HepG2 (cell line): ENCODE data around the gene ZNF492. TPM values are rescaled to one million over a fixed set of nuclear protein-coding genes. Genes with fewer than 3 reads are reported as not detected.

Experiments used
- AFF4 ChIP-seq: sonication (generic); formaldehyde crosslinking; IDR thresholded peaks from 2 replicates; pipeline ENCODE4 v1.4.0; 2020; ENCODE audit warnings: missing genetic modification reagents
- ARID4A ChIP-seq: sonication (generic); formaldehyde crosslinking; IDR thresholded peaks from 2 replicates; pipeline ENCODE4 v1.5.0; 2020; ENCODE audit warnings: mild to moderate bottlenecking, missing genetic modification reagents, borderline replicate concordance
- ZBTB8A ChIP-seq: sonication (generic); formaldehyde crosslinking; IDR thresholded peaks from 2 replicates; pipeline ENCODE4 v1.4.0; 2020; ENCODE audit warnings: mild to moderate bottlenecking, low read depth, missing genetic modification reagents, borderline replicate concordance
- ZNF407 ChIP-seq: sonication (generic); formaldehyde crosslinking; IDR thresholded peaks from one replicate; pipeline ENCODE4 v1.5.1; 2020; ENCODE audit warnings: mild to moderate bottlenecking, missing genetic modification reagents; ENCODE audit errors: not compliant biosample characterization
- polyA plus RNA-seq, 8 experiments: library from polyadenylated mRNA; depleted of rRNA in 3 of 8; stranded (reverse) in 7 of 8; unstranded in 1 of 8; fragments of >200 nt; fragmentation: Illumina TruSeq in 4 of 8; extraction: Trizol in 4 of 8; gene quantifications; 2 replicates each; pipeline versions ENCODE4 v1.2.1 to v1.2.3, GENCODE V29; 2011 to 2016; ENCODE audit warnings: low read depth in 4 of 8, missing spikeins in 1 of 8, mixed read lengths in 1 of 8; ENCODE audit not compliant: insufficient read depth in 1 of 8
- total RNA-seq, 5 experiments: library from RNA; depleted of rRNA; stranded (reverse); fragments of >200 nt; fragmentation: Illumina TruSeq; extraction: Trizol; gene quantifications; 2 replicates each; pipeline ENCODE4 v1.2.3, GENCODE V29; 2016; ENCODE audit warnings: low read depth in 1 of 5

The ZNF492 gene
- total and polyA plus RNA-seq, 2 of the 13 experiments (the other 11 are each of a cell fraction or from before 2014, with no cell fraction given) = not detected

DNA sequence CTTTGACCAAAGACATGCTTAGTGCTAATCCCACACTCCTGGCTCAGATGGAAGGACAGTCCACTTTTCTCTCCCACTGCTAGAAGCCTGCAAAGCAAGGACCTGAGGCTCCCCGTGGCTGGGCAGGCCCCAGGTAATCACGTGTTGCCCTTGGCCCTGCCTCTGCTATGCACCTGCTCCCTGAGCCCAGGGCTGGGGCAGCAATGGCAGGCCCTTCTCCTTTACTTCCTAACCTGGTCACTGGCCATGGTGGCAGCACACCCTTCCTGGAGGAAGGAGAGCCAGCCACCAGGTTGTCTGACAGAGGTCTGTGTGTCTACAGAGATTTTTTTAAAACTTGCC is 27.9 kb upstream of the ZNF492 start (continued):
- TF ChIP-seq AFF4 (no peak), ARID4A (no peak), ZNF407 (CRISPR knock-in tag) (no peak), ZBTB8A (CRISPR knock-in tag) (no peak)
